Globus pallidus (tissue), 1 donor: ENCODE results near the gene BRME1.
"Not testable (repeated sequence)": the region's sequence is repeated elsewhere in the genome, so short reads cannot be mapped to it uniquely, and the experiment has no call there.

Source experiments
- DNase-seq: peaks from one replicate; pipeline ENCODE4 v3.0.0-alpha.2; 2015; ENCODE audit warnings: low spot score

The BRME1 gene

DNA sequence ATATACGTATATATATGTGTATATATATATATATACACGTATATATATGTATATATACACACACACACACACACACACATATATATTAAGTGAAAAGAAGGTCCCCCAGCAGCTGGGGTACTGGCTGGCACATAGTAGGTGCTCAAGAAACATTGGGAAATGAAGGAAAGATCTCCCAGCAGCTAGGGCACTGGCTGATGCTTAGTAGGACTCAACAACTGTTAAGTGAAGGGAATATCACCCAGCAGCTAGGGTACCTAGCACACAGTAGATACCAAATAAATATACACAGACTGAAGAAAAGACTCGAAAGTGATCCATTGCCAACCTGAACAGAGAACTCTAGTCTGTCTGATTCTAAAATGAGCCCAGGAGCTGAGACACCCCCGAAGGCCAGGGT is 20.1 kb upstream of the BRME1 start:
- DNase-seq, result no peak

DNA sequence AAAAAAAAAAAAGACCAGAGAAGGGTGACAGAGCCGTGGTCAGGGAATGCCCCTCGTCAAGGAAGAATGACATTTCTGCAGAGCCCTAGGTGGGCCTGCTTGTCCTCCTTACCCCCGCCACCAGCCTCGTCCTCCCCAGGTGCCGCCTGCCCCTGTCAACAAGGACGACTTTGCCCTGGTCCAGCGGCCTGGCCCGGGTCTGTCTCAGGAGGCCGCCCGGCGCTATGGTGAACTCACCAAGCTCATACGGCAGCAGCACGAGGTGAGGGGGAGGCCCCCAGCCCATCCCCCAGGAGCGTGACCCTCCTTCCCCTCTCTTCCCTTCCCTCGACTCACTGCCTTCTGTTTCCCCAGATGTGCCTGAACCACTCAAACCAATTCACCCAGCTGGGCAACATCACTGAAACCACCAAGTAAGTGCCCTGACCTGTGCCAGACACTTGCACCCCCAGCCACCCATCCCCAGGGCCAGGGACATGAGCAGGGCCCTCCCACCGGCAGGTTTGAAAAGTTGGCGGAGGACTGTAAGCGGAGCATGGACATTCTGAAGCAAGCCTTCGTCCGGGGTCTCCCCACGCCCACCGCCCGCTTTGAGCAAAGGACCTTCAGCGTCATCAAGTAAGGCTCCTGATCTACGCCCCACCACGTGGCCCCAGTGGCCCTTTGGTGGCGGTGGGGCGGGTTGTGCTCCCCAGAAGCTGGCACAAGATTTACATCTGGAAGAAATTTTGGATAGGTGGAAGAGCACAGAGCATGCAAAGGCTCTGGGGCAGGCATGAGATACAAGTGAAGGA is 17.5 kb upstream of the BRME1 start:
- no peak for DNase-seq

- not testable (repeated sequence) for DNase-seq
These were observed 16.2 kb upstream of the BRME1 start for GRCh38 chr19:13922118-13922517.

GRCh38 chr19:13920940-13921747 is 15.2 kb upstream of the BRME1 start:
- peak; percentile 26 for DNase-seq

GRCh38 chr19:13920524-13920923 is 14.6 kb upstream of the BRME1 start:
- DNase-seq, result no peak

DNA sequence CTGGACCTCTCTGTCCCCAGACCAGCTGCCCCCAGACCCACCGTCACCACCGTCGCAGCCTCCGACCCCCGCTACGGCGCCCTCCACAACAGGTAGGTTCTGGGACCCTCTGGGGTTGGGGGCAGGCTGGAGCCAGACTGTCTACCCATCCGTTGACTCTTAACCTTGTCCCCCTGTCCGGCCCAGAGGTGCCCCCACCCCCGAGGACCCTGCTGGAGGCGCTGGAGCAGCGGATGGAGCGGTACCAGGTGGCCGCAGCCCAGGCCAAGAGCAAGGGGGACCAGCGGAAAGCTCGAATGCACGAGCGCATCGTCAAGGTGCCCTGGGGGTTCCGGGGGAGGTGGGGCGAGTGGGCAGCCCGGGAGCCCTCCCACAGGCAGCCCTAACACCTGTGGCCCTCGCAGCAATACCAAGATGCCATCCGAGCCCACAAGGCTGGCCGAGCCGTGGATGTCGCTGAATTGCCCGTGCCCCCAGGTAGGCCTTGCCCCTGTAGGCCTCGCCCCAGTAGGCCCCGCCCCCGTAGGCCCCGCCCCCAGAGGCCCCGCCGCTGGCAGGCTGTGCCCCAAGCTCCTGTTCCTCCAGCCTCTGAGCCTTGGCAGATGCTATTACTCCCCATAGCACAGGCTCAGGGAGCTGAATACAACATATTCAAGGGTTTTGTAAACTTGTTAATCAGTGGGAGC is 13.0 kb upstream of the BRME1 start:
- no peak for DNase-seq

DNA sequence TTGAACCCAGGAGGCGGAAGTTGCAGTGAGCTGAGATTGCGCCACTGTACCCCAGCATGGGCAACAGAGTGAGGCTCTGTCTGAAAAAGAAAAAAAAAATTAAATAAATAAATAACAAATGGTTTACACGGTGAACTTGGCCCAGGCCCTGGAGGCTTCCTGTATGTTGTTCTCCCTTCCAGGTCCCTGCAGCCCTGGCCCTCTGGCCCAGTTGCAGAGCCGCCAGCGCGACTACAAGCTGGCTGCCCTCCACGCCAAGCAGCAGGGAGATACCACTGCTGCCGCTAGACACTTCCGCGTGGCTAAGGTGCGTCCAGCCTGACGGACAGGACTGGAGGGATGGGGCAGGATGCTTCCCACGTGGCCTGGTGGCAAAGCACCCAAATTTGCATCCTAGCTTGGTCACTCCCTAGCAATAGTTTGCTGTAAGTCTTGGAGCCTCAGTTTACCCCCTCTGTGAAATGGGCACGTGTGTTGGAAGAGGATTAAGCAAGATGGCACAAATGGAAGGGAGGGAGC is 12.0 kb upstream of the BRME1 start:
- no peak for DNase-seq

- DNase-seq, result no peak
These were observed 8.9 kb upstream of the BRME1 start for GRCh38 chr19:13914777-13915176.

- no peak for DNase-seq
These were observed 7.4 kb upstream of the BRME1 start for GRCh38 chr19:13913352-13913751.

GRCh38 chr19:13909430-13909829 is 3.5 kb upstream of the BRME1 start:
- DNase-seq, result no peak

GRCh38 chr19:13908674-13909073 is 2.8 kb upstream of the BRME1 start:
- no peak for DNase-seq

- DNase-seq, result no peak
These were observed 993 bp upstream of the BRME1 start for GRCh38 chr19:13906910-13907309.

- DNase-seq, result no peak
These were observed 596 bp upstream of the BRME1 start for GRCh38 chr19:13906521-13906904.

- DNase-seq, result no peak
These were observed 2.8 kb downstream of the BRME1 start for GRCh38 chr19:13902993-13903555.

GRCh38 chr19:13899912-13900584 is 5.9 kb downstream of the BRME1 start:
- DNase-seq, result peak; percentile 31

DNA sequence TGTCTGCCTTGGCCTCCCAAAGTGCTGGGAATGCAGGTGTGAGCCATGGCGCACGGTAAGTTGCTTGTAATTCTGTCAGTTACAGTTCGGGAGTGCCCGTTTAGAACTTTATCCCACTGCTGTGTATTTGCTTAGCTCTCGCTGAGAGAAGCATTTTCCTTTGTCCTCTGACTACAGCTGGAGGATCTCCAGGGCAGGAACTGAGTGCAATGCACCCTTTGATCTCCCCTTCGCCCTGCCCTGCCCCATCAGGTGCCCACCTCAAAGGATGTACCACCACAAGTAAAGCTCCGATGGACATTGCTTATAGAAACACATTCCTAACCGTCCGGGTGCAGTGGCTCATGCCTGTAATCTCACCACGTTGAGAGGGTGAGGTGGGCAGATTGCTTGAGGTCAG is 6.5 kb downstream of the BRME1 start:
- DNase-seq, result no peak

DNA sequence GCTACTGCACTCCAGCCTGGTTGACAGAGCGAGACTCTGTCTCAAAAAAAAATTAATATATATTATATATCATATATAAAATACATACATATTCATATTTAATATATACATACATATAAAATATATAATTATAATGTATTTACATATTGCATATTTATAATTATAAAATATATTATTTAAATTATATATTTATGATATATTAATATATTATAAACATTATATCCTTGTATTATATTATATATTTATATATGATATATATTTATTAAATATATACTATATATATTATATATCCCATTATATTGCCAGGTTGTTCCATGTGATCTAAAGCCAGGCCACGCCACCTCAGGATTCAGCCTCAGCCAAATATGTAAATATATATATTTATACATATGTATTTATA is 9.7 kb downstream of the BRME1 start:
- no peak for DNase-seq

DNA sequence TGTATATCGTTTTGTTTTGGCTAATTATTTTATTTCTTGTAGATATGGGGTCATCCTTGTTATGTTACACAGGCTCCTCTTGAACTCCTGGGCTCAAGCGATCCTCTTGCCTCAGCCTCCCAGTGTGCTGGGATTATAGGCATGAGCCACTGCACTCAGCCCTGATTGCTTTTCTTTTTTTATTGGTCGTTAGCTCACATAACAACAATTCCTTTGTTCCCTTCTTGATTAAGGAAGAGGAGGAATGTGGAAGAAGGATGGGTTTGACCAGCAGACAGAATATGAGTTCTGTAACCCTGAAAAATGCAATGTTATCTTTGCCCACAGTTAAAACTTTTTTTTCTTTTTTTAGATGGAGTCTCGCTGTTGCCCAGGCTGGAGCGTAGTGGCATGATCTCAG is 11.4 kb downstream of the BRME1 start:
- no peak for DNase-seq

GRCh38 chr19:13892870-13893269 is 13.0 kb downstream of the BRME1 start:
- DNase-seq, result no peak

DNA sequence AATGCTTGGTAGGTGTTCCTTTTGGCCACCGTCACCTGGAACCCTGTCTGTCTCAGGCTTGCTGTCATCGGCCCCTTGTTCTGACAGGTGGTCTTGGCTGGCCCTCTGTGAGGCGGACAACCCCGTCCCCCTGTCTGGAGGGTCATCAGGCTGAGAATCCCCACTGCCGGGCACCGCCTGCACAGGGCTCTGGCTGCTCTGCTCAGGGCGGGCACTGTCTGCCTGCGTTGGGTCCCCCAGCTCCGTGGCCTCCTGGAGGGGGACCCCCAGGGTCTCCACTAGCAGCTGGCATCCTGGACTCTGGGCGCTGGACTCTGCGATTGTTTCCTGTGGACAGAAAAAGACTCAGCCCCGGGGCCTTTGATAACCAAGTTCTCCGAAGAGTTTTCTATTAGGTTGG is 15.8 kb downstream of the BRME1 start:
- DNase-seq, result no peak

GRCh38 chr19:13888281-13888680 is 17.6 kb downstream of the BRME1 start:
- no peak for DNase-seq

DNA sequence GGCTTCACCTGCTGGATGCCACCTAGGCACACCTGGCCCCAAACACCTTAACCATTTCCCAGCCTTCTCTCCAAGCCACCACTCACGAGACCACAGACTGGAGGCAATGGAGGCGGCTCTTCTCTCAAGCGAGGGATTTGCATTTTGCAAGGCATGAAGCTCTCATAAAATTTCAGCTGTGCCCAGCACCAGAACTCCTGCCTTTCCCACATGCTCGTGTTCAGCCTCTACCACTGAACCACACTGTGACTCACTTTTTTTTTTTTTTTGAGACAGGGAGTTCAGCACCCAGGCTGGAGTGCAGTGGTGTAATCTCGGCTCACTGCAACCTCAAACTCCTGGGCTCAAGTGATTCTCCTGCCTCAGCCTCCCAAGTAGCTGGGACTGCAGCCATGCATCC is 18.4 kb downstream of the BRME1 start:
- no peak for DNase-seq
